Erythroblast (primary cell): Measurements from ENCODE around the gene RBPJ.
A peak's percentile ranks its signal among the peaks of the same experiment; 100 is the strongest.

ENCODE experiments used
- DNase-seq, 2 experiments: peaks; one replicate each; lab custom pipeline; 2025; lab: John Stamatoyannopoulos, UW
- GATA1 ChIP-seq: IDR thresholded peaks from 2 replicates; pipeline ENCODE4 v1.6.1; 2011; ENCODE audit warnings: low read depth, mild to moderate bottlenecking, control low read depth, low read length, moderate library complexity
- POLR2A ChIP-seq: IDR thresholded peaks from 2 replicates; pipeline ENCODE4 v1.6.1; 2011; ENCODE audit warnings: mild to moderate bottlenecking, low read length

Gene RBPJ

GRCh38 chr4:26296021-26296420, 24.8 kb upstream of the RBPJ start:
- no peak for TF ChIP-seq POLR2A
- no peak for TF ChIP-seq GATA1
- no peak for DNase-seq

- TF ChIP-seq POLR2A (no peak), GATA1 (no peak)
- no peak for DNase-seq
These were observed 24.3 kb upstream of the RBPJ start for GRCh38 chr4:26296514-26296913.

- no peak for TF ChIP-seq GATA1
- no peak for TF ChIP-seq POLR2A
- DNase-seq, result no peak
These were observed 23.6 kb upstream of the RBPJ start for GRCh38 chr4:26297219-26297618.

- no peak for DNase-seq
These were observed 22.4 kb upstream of the RBPJ start for GRCh38 chr4:26298198-26298947.

GRCh38 chr4:26299254-26299882, 21.4 kb upstream of the RBPJ start:
- DNase-seq, result no peak
- TF ChIP-seq POLR2A, result no peak
- no peak for TF ChIP-seq GATA1

More at GRCh38 chr4:26298198-26298947, 22.4 kb upstream of the RBPJ start:
- no peak for TF ChIP-seq POLR2A
- no peak for TF ChIP-seq GATA1

- DNase-seq, result no peak
- TF ChIP-seq GATA1 (no peak), POLR2A (no peak)
These were observed 20.2 kb upstream of the RBPJ start for GRCh38 chr4:26300314-26301307.

GRCh38 chr4:26302031-26302899, 18.5 kb upstream of the RBPJ start:
- no peak for DNase-seq
- TF ChIP-seq POLR2A (no peak), GATA1 (no peak)

- no peak for TF ChIP-seq GATA1
- TF ChIP-seq POLR2A, result no peak
- DNase-seq, result no peak
These were observed 17.8 kb upstream of the RBPJ start for GRCh38 chr4:26303008-26303407.

- TF ChIP-seq GATA1 (no peak), POLR2A (no peak)
- DNase-seq, result no peak
These were observed 13.6 kb upstream of the RBPJ start for GRCh38 chr4:26307037-26307800.

- peak in 1 of 2 experiments; percentile 20 for DNase-seq
- TF ChIP-seq GATA1, result no peak
- no peak for TF ChIP-seq POLR2A
These were observed 12.2 kb upstream of the RBPJ start for GRCh38 chr4:26308568-26308967.

GRCh38 chr4:26310264-26310663, 10.6 kb upstream of the RBPJ start:
- TF ChIP-seq POLR2A (no peak), GATA1 (no peak)

GRCh38 chr4:26311633-26312032, 9.2 kb upstream of the RBPJ start:
- TF ChIP-seq POLR2A (no peak), GATA1 (no peak)
- no peak for DNase-seq

More at GRCh38 chr4:26310264-26310663, 10.6 kb upstream of the RBPJ start:
- DNase-seq, result peak; percentile 12 to 66

- peak; percentile 25 to 26 for DNase-seq
These were observed 5.4 kb upstream of the RBPJ start for GRCh38 chr4:26315316-26315932.
